Heart left ventricle (tissue), 16 donors: ENCODE measurements around the gene TNS3. TPM values are rescaled to one million over a fixed set of nuclear protein-coding genes. Genes with fewer than 3 reads are reported as not detected.

Source experiments
- ATAC-seq, 4 donors: fragments of 200-7000 bp; cut with Tn5 transposase; one replicate each; pipeline ENCODE4 v1.9.1; 2020 to 2022; ENCODE audit warnings: moderate library complexity in 4 of 4, mild to moderate bottlenecking in 3 of 4, moderate number of reproducible peaks in 1 of 4
- DNase-seq, 5 donors: peaks; one replicate each; pipeline ENCODE4 v3.0.0-alpha.2; 2020
- H3K27ac ChIP-seq, 12 donors: fragments of 200-600 bp; sonication (generic) in 4 of 12; one replicate each; pipeline versions ENCODE4 v1.5.0 to v1.8.0; 2016 to 2022; ENCODE audit warnings: mild to moderate bottlenecking in 2 of 12
- H3K27me3 ChIP-seq, 9 donors: fragments of 200-600 bp; sonication (generic) in 2 of 9; one replicate each; pipeline versions ENCODE4 v1.5.1 to v1.8.0; 2016 to 2022; ENCODE audit warnings: mild to moderate bottlenecking in 3 of 9
- H3K36me3 ChIP-seq, 9 donors: fragments of 200-600 bp; sonication (generic) in 2 of 9; one replicate each; pipeline versions ENCODE4 v1.5.0 to v1.8.0; 2018 to 2022; ENCODE audit warnings: mild to moderate bottlenecking in 2 of 9
- H3K4me1 ChIP-seq, 12 donors: fragments of 200-600 bp; sonication (generic) in 4 of 12; one replicate each; pipeline versions ENCODE4 v1.5.0 to v1.8.0; 2016 to 2022; ENCODE audit warnings: mild to moderate bottlenecking in 3 of 12
- H3K4me3 ChIP-seq, 12 donors: fragments of 200-600 bp; sonication (generic) in 4 of 12; one replicate each; pipeline versions ENCODE4 v1.5.0 to v1.8.0; 2017 to 2022; ENCODE audit warnings: mild to moderate bottlenecking in 9 of 12, moderate library complexity in 4 of 12
- H3K9me3 ChIP-seq, 12 donors: fragments of 200-600 bp; sonication (generic) in 4 of 12; one replicate each; pipeline versions ENCODE4 v1.5.0 to v1.8.0; 2016 to 2022; ENCODE audit warnings: mild to moderate bottlenecking in 1 of 12
- POLR2A ChIP-seq, 2 donors: fragments of 450-650 bp; IDR thresholded peaks; one replicate each; pipeline ENCODE4 v1.6.1; 2017; ENCODE audit warnings: antibody characterized with exemption in 2 of 2, mild to moderate bottlenecking in 2 of 2, moderate library complexity in 2 of 2
- WGBS, 4 donors: extraction: QIAGEN DNeasy Blood & Tissue Kit in 2 of 4; methylation state at CpG; one replicate each; pipeline versions ENCODE4 v1.1.5 to v1.1.7; 2013 to 2018; 5-methylcytosine and 5-hydroxymethylcytosine counted together
- intact Hi-C, 10 donors: fragments of 100-400 bp; cut with DNase I; formaldehyde crosslinking; loops; one replicate each; pipeline versions ENCODE4 v1.11.1 to v1.14.2; 2022
- polyA plus RNA-seq, 2 donors: library from polyadenylated mRNA; stranded (reverse); fragments of 200-250 nt; gene quantifications; one replicate each; pipeline ENCODE4 v1.2.3, GENCODE V29; 2013
- total RNA-seq, 9 donors: library from RNA; depleted of rRNA in 2 of 9; stranded (reverse); fragments of >200 nt in 2 of 9; fragmentation: NEBNext Ultra II Directional in 3 of 9; extraction: Animal tissue kit (Norgen Biotek cat#: 25700) in 3 of 9; gene quantifications; one replicate each; pipeline versions ENCODE4 v1.1.0 to v1.2.4, GENCODE V29; 2016 to 2023
- TF ChIP-seq, protein P1 (sequence below), 12 donors: fragments of 200-600 bp; sonication (generic) in 4 of 12; IDR thresholded peaks; one replicate each; pipeline versions ENCODE4 v1.5.0 to v1.8.0; 2018 to 2022; ENCODE audit warnings: antibody characterized with exemption in 12 of 12, mild to moderate bottlenecking in 5 of 12
- donor health status: ischemic (EF 13 %, LVEDD 7.1; RV severe dilation, severe dysfunction).
- donor health status: healthy with polysubstance abuse.
- donor health status: DM: no; HTN: yes; CAD: no.
- donor health status: DM: no; HTN: no; CAD: no.
- donor health status: ischemic (EF 25% LVEDD 6.9; RV normal size, moderate dysfunction).
- donor health status: ischemic (EF 25% LVEDD 5.7; RV mildly dilated, moderate dysfunction).
- donor health status: healthy.
- donor health status: DM: yes; HTN: yes; CAD: no.
- donor health status: ischemic (EF 35%, LVEDD 5.7; RV mildly dilated, moderate dysfunction).
- donor health status: nonischemic (EF 11% LVEDD 7.7; RV severe dilation, severe dysfunction).
- donor health status: DM: yes; HTN: yes; CAD: no.
- donor health status: PGD.
- donor health status: ischemic (EF 29% LVEDD 5.4; RV normal size, mild dysfunction).
- donor health status: nonischemic (EF 23%, LVEDD 6.1; RV moderate dilation, normal function).

Gene TNS3
- total and polyA plus RNA-seq, 11 donors: 10.1 to 116 (median 32.7) TPM

DNA sequence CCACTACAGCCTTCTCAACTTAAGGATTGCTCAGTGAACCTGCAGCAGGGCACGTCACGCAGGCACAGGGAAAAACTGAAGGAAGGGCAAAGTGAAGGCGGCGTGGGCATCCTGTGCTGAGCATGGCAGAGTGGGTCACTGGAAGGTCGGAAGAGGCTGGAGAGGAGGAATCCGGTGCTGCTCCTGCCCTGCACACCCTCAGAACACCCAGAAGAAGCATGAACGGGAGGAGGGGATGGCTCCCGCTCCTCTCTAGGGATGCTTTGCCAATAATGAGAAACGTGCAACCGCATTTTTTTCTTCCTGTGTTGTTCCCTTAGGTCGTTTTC, 175.1 kb downstream of the TNS3 start:
- Histone ChIP-seq H3K4me3 (no peak overlapping the region), H3K27me3 (no peaks in the 10 kb centered on the region), H3K9me3 (no peaks in the 10 kb centered on the region), H3K27ac (peak overlapping the region in 4 of 12 donors; percentile 23 to 74 (median 58)), H3K4me1 (peaks cover 0 to 27% (median 19%) of the 10 kb centered on the region in 12 donors), H3K36me3 (peaks cover 0 to 78% (median 21%) of the 10 kb centered on the region in 9 donors)
- ATAC-seq (peak in 2 of 4 donors; percentile 5 to 21), DNase-seq (no peak)
- intact Hi-C loops: no loop called here
- 63 to 82% (median 70%) methylated on average over 11 of the region's 11 CpGs for WGBS, 4 donors
- TF ChIP-seq, protein P1, sequence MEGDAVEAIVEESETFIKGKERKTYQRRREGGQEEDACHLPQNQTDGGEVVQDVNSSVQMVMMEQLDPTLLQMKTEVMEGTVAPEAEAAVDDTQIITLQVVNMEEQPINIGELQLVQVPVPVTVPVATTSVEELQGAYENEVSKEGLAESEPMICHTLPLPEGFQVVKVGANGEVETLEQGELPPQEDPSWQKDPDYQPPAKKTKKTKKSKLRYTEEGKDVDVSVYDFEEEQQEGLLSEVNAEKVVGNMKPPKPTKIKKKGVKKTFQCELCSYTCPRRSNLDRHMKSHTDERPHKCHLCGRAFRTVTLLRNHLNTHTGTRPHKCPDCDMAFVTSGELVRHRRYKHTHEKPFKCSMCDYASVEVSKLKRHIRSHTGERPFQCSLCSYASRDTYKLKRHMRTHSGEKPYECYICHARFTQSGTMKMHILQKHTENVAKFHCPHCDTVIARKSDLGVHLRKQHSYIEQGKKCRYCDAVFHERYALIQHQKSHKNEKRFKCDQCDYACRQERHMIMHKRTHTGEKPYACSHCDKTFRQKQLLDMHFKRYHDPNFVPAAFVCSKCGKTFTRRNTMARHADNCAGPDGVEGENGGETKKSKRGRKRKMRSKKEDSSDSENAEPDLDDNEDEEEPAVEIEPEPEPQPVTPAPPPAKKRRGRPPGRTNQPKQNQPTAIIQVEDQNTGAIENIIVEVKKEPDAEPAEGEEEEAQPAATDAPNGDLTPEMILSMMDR (IDR thresholded peaks at IDR 0.05): no peak
- no peak for TF ChIP-seq POLR2A (IDR thresholded peaks at IDR 0.05)

DNA sequence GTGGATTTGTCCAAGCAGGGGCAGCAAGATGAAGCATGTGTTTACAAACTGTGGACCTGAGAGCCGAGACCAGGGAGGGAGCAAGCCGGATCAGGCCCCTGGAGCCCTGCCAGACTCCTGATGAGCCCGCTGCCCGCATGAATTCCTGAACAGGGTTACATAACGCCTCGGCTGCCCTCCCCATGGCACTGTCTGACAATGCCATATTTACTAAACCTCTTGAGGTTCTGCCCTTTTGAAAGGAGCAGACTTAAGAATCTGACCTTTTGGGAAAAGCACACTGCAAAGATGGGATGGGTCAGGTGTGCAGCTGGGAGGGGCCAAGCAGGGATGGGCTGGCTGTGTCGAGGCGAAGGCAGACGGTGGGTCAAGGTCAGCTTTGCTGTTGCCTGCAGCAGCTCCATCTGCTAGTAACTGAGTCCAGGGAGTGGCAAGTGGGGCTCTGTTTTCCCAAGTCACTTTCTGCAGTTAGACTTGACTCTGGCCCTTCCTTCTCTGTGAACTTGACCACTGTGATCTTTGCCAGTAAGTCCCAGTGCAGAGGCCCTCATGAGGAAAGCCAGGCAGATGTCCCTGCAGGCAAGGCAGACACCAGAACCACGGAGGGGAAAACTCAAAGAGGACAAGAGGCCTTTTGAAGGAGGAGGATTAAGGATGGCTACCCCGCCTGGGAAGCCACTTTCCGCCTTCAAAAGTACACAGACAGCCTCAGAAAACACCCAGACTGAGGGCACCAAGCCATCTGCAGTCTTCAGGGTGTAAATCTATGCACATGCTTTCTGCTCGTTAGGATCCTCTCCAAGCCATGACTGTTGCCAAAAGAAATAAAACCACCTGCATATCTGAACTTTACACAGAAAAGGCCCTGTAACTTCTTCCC, 175.8 kb downstream of the TNS3 start:
- H3K9me3 ChIP-seq: no peaks in the 10 kb centered on the region
- H3K4me1 ChIP-seq: peaks cover 0 to 27% (median 19%) of the 10 kb centered on the region in 12 donors
- DNase-seq: peak; percentile 54 to 82 (median 78)
- no peaks in the 10 kb centered on the region for H3K27me3 ChIP-seq
- H3K4me3 ChIP-seq: no peak overlapping the region
- no peak for TF ChIP-seq POLR2A (IDR thresholded peaks at IDR 0.05)
- TF ChIP-seq, protein P1 (IDR thresholded peaks at IDR 0.05): no peak
- peak overlapping the region in 9 of 12 donors; percentile 23 to 74 (median 48) for H3K27ac ChIP-seq
- peaks cover 0 to 78% (median 15%) of the 10 kb centered on the region in 9 donors for H3K36me3 ChIP-seq
- peak; percentile 35 to 86 (median 66) for ATAC-seq
- 23 to 43% (median 27%) methylated on average over 10 to 13 of the region's 13 CpGs for WGBS, 4 donors
- intact Hi-C loops: no loop called here

DNA sequence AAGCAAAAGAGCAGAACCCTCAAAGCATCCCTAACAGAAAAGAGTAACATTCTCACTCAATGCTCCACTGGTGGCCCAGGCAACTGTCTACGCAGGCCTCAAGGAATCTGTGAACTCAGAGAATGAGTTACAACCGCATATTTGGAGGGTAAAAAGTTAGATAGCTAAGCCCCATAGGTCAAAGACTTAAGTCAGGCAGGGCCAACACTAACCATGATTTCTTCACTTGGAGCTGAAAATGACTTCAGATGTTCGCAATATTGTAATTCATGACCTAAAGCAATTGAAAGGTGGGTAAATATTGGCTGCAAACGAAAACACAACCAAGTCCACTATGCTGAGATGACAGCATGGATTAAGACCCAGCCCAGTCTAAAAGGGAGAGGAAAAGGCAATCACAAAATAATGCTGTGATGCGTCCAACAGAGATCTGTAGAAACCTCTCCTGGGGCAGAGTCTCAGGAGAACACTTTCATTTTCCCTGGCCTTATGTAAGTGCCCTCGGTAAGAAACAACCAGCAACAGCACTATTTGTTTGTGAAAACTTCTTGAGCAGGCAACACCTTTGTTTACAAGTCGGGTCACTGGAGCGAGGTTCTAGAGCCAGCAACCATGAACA, 176.5 kb downstream of the TNS3 start:
- peaks cover 0 to 79% (median 13%) of the 10 kb centered on the region in 9 donors for H3K36me3 ChIP-seq
- DNase-seq: no peak
- H3K4me3 ChIP-seq: no peak overlapping the region
- ATAC-seq: peak in 1 of 4 donors; percentile 14
- TF ChIP-seq, protein P1 (IDR thresholded peaks at IDR 0.05): no peak
- no peak for TF ChIP-seq POLR2A (IDR thresholded peaks at IDR 0.05)
- H3K27ac ChIP-seq: peak overlapping the region in 9 of 12 donors; percentile 23 to 74 (median 48)
- intact Hi-C loops: no loop called here
- H3K9me3 ChIP-seq: no peaks in the 10 kb centered on the region
- no peaks in the 10 kb centered on the region for H3K27me3 ChIP-seq
- H3K4me1 ChIP-seq: peaks cover 0 to 27% (median 19%) of the 10 kb centered on the region in 12 donors
- WGBS, 4 donors: 55 to 85% (median 65%) methylated on average over 8 of the region's 8 CpGs

DNA sequence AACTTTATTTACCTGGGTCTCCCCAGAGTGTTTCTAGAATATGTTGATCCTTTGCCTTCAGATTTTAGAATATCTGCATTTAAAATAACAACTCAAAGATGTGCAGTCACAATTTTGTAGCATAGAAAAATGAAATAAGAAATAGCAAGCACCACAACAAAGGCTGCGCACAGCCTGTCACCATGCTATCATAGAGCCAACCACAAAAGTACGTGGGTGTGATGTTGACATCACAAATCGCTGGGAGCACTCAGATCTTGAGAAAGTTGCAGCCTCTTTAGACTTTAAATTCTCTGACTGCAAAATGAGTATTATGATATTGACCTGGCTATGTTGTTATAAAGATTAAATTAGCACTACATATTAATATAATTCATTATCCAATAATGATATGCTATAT, 177.9 kb downstream of the TNS3 start:
- no peak overlapping the region for H3K4me3 ChIP-seq
- no peaks in the 10 kb centered on the region for H3K9me3 ChIP-seq
- peaks cover 0 to 73% (median 12%) of the 10 kb centered on the region in 9 donors for H3K36me3 ChIP-seq
- no peak for ATAC-seq
- no peaks in the 10 kb centered on the region for H3K27me3 ChIP-seq
- H3K4me1 ChIP-seq: peaks cover 0 to 27% (median 19%) of the 10 kb centered on the region in 12 donors
- TF ChIP-seq, protein P1 (IDR thresholded peaks at IDR 0.05): no peak
- no peak for TF ChIP-seq POLR2A (IDR thresholded peaks at IDR 0.05)
- intact Hi-C loops: loop anchor here in 1 of 10 donors (5.0 kb wide), 1 partner anchor 137 kb away; no protein-coding TSS in a partner anchor
- 92 to 95% (median 93%) methylated on average over 3 of the region's 3 CpGs for WGBS, 4 donors
- peak overlapping the region in 1 of 12 donors; percentile 74 for H3K27ac ChIP-seq
- DNase-seq: no peak
